Spinal cord (tissue), 10 donors: ENCODE data around the gene MORN5. TPM values are rescaled to one million over a fixed set of nuclear protein-coding genes. Genes with fewer than 3 reads are reported as not detected.
"Not testable (repeated sequence)": the region's sequence is repeated elsewhere in the genome, so short reads cannot be mapped to it uniquely, and the experiment has no call there.

Source experiments
- DNase-seq, 6 donors: peaks; one replicate each; pipeline versions ENCODE4 v3.0.0 to v3.0.0-alpha.2; 2013 to 2015; ENCODE audit warnings: low spot score in 6 of 6, low read depth in 4 of 6
- H3K27ac ChIP-seq: one replicate; pipeline ENCODE4 v1.5.1; 2013; ENCODE audit warnings: low read depth, low read length, control low read depth
- H3K27me3 ChIP-seq: one replicate; pipeline ENCODE4 v1.6.1; 2013; ENCODE audit warnings: low read length; ENCODE audit not compliant: control insufficient read depth, insufficient read depth
- H3K36me3 ChIP-seq: one replicate; pipeline ENCODE4 v1.6.1; 2013; ENCODE audit warnings: low read length; ENCODE audit not compliant: control insufficient read depth, insufficient read depth
- H3K4me1 ChIP-seq: one replicate; pipeline ENCODE4 v1.6.1; 2013; ENCODE audit warnings: low read length; ENCODE audit not compliant: control insufficient read depth, insufficient read depth
- H3K4me3 ChIP-seq: one replicate; pipeline ENCODE4 v1.5.1; 2013; ENCODE audit warnings: low read depth, low read length, control low read depth
- H3K9me3 ChIP-seq: one replicate; pipeline ENCODE4 v1.6.1; 2013; ENCODE audit warnings: low read length; ENCODE audit not compliant: control insufficient read depth, insufficient read depth
- WGBS: methylation state at CpG from one replicate; pipeline ENCODE4 v1.1.5; 2013; ENCODE audit warnings: missing lambda C conversion rate; ENCODE audit not compliant: insufficient coverage; 5-methylcytosine and 5-hydroxymethylcytosine counted together
- polyA plus RNA-seq, 2 donors: library from polyadenylated mRNA; unstranded; fragments of 120-200 nt; gene quantifications; one replicate each; pipeline ENCODE4 v1.2.1, GENCODE V29; 2013; ENCODE audit not compliant: insufficient read length in 2 of 2
- total RNA-seq, 2 donors: library from RNA; depleted of rRNA in 1 of 2; stranded (reverse); fragments of 120-200 nt in 1 of 2; fragments of >200 nt in 1 of 2; gene quantifications; one replicate each; pipeline versions ENCODE4 v1.2.3 to v1.2.4, GENCODE V29; 2013 to 2014
- donor health status: healthy.

MORN5 gene
- total and polyA plus RNA-seq, 4 donors, result 5.8 to 18.7 (median 7.7) TPM

DNA sequence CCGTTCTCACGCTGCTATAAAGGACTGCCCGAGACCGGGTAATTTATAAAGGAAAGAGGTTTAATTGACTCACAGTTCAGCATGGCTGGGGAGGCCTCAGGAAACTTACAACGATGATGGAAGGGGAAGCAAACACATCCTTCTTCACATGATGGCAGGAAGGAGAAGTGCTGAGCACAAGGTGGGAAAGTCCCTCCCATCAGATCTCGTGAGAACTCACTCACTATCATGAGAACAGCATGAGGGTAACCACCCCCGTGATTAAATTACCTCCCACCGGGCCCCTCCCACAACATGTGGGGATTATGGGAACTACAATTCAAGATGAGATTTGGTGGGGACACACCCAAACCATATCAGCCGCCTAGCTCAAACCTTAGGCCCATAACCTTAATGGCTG, 42.5 kb upstream of the MORN5 start:
- not testable (repeated sequence) for H3K4me1 ChIP-seq, H3K9me3 ChIP-seq, H3K4me3 ChIP-seq, DNase-seq, H3K27me3 ChIP-seq, H3K27ac ChIP-seq, H3K36me3 ChIP-seq
- WGBS, result 73% methylated on average over 3 of the region's 9 CpGs

DNA sequence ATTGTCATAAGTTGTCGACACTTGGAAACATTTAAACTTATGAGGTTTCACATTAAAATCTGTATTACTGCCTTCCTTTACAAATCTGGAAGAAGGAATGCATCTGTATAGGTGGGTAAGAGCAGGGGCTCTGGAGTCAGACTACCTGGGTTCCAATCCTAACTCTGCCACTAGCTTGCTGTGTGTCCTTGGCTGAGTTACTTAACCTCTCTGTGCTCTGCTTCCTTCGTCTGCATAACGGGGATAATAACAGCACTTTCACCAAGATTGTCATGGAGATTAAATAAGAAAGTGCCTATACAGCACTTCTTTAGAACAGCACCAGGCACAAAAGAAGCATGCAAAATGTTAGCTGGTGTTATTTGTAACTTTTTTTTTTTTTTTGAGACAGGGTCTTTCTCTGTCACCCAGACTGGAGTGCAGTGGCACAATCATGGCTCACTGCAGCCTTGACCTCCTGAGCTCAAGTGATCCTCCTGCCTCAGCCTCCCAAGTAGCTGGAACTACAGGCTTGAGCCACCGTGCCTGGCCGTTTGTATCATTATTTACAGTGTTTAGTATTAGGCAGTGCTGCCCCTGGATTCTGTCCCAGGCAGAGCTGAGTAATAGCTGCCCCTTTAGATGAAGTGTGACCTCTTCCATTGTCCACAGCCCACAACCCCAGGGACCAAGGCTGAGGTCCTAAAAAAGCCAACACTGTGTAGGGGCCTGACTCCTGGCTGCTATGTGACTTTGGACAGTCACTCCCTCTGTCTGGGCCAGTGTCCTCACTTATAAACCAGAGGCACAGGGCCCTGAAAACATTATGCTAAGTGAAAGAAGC, 41.2 kb upstream of the MORN5 start:
- no peaks in the 10 kb centered on the region for H3K9me3 ChIP-seq
- H3K27me3 ChIP-seq, result peaks cover 2% of the 10 kb centered on the region
- 60% methylated on average over 1 of the region's 5 CpGs for WGBS
- no peak overlapping the region for H3K27ac ChIP-seq
- peaks cover 2% of the 10 kb centered on the region for H3K4me1 ChIP-seq
- no peak for DNase-seq
- no peaks in the 10 kb centered on the region for H3K36me3 ChIP-seq
- H3K4me3 ChIP-seq, result no peak overlapping the region

GRCh38 chr9:122119166-122119521, 40.6 kb upstream of the MORN5 start:
- Histone ChIP-seq H3K4me1 (no peaks in the 10 kb centered on the region), H3K9me3 (no peaks in the 10 kb centered on the region), H3K36me3 (no peaks in the 10 kb centered on the region), H3K4me3 (no peak overlapping the region), H3K27ac (no peak overlapping the region), H3K27me3 (peaks cover 2% of the 10 kb centered on the region)
- WGBS, result 92% methylated on average over 8 of the region's 13 CpGs
- DNase-seq, result no peak

DNA sequence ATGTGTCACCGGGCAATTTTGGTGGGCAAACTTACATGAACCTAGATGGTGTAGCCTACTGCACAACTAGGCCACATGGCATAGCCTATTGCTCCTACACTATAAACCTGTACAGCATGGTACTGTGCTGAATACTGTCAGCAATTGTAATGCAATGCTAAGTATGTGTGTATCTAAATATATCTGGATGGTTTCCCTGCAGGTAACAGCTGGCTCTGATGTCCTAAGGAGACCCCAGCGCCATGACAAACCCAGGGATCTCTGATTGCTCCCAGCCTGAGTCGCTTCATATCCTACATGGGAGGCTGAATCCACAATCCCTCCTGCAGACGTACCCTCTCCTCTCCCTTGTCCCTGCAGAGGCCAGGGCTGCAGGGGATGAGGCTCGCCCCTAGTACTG, 40.0 kb upstream of the MORN5 start:
- Histone ChIP-seq H3K36me3 (no peaks in the 10 kb centered on the region), H3K4me1 (no peaks in the 10 kb centered on the region), H3K27me3 (peaks cover 2% of the 10 kb centered on the region), H3K27ac (no peak overlapping the region), H3K4me3 (no peak overlapping the region), H3K9me3 (no peaks in the 10 kb centered on the region)
- WGBS, result 92% methylated on average over 4 of the region's 5 CpGs
- DNase-seq, result no peak

GRCh38 chr9:122120316-122121071, 39.2 kb upstream of the MORN5 start:
- peaks cover 5% of the 10 kb centered on the region for H3K4me1 ChIP-seq
- H3K27me3 ChIP-seq, result peaks cover 4% of the 10 kb centered on the region
- H3K4me3 ChIP-seq, result no peak overlapping the region
- H3K36me3 ChIP-seq, result no peaks in the 10 kb centered on the region
- H3K27ac ChIP-seq, result no peak overlapping the region
- WGBS, result 84% methylated on average over 10 of the region's 10 CpGs
- no peaks in the 10 kb centered on the region for H3K9me3 ChIP-seq
- DNase-seq, result peak in 1 of 6 donors; percentile 91

- Histone ChIP-seq H3K4me3 (no peak overlapping the region), H3K27ac (no peak overlapping the region), H3K9me3 (no peaks in the 10 kb centered on the region), H3K36me3 (no peaks in the 10 kb centered on the region), H3K27me3 (peaks cover 13% of the 10 kb centered on the region), H3K4me1 (peaks cover 14% of the 10 kb centered on the region)
- no peak for DNase-seq
- WGBS, result 99% methylated on average over 9 of the region's 10 CpGs
Observed at GRCh38 chr9:122121391-122121790, 38.3 kb upstream of the MORN5 start.

GRCh38 chr9:122121931-122122330, 37.8 kb upstream of the MORN5 start:
- no peaks in the 10 kb centered on the region for H3K9me3 ChIP-seq
- H3K27me3 ChIP-seq, result peaks cover 19% of the 10 kb centered on the region
- no peak for DNase-seq
- H3K36me3 ChIP-seq, result no peaks in the 10 kb centered on the region
- 94% methylated on average over 6 of the region's 6 CpGs for WGBS
- no peak overlapping the region for H3K4me3 ChIP-seq
- no peak overlapping the region for H3K27ac ChIP-seq
- H3K4me1 ChIP-seq, result peaks cover 20% of the 10 kb centered on the region

DNA sequence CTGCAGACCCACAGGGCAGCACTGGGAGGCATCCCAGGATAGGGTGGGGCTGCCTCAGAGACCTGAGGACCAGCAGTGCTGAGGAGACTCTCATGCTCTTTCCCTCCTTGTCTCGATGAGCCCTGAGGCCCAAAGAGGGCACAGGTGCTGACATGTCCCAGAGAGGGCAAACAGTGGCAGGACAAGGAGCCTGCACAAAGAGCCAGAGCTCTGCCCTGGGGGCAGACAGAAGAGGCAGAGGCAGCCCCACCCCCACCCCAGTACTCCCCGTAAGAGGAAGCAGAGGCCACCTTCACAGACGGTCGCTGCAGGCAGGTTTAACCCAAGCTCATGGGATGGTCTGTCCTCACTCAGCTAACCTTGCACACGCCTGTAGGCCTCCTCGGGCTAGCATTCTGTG, 37.2 kb upstream of the MORN5 start:
- DNase-seq, result no peak
- H3K27me3 ChIP-seq, result peaks cover 24% of the 10 kb centered on the region
- no peaks in the 10 kb centered on the region for H3K36me3 ChIP-seq
- H3K27ac ChIP-seq, result no peak overlapping the region
- 86% methylated on average over 4 of the region's 6 CpGs for WGBS
- no peaks in the 10 kb centered on the region for H3K9me3 ChIP-seq
- H3K4me1 ChIP-seq, result peaks cover 25% of the 10 kb centered on the region
- H3K4me3 ChIP-seq, result no peak overlapping the region

DNA sequence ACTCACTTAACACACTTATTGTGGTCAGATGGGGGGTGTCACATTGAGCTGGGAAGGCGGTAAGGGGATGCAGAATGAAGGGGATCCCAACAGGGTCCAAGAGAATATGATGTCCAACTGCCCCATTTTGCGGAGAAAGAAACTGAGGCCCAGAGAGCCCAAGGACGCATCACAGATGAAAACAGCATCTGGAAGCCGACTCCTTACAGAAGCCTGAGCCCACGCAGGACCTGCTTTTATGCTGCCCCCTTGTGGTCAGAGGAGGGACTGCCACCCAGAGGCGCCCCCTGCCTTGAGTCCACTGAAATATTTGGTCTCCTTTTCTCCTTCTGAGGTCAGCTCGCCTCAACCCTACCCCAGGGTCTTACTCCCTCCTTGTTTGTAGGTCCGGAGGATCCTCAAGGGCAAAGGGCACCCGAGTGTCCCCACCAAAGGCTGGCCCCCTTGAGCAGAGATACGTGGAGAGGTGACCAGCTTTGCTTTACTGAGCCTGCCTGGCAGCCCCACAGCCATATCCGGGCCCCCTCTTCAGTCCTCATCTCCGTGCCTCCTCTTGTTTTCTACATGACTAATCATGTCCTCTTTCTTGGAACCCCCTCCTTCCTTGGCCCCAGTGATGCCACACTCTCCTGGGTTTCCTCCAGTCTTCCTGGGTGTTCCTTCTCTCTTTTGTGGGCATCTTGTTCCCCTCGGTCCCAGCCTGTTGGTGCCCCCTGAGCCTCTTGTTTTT, 36.6 kb upstream of the MORN5 start:
- Histone ChIP-seq H3K4me3 (no peak overlapping the region), H3K27me3 (peaks cover 25% of the 10 kb centered on the region), H3K9me3 (no peaks in the 10 kb centered on the region), H3K36me3 (no peaks in the 10 kb centered on the region), H3K4me1 (peaks cover 27% of the 10 kb centered on the region), H3K27ac (no peak overlapping the region)
- DNase-seq, result peak in 4 of 6 donors; percentile 43 to 86 (median 64)
- WGBS, result 30% methylated on average over 11 of the region's 13 CpGs
